Endothelial cell (in vitro differentiated cells): ENCODE data around the gene HSPA1L. TPM values are rescaled to one million over a fixed set of nuclear protein-coding genes. Genes with fewer than 3 reads are reported as not detected.
"Not testable (repeated sequence)": the region's sequence is repeated elsewhere in the genome, so short reads cannot be mapped to it uniquely, and the experiment has no call there.

Source experiments
- DNase-seq: peaks from one replicate; pipeline ENCODE4 v3.0.0; 2021; ENCODE audit warnings: low spot score
- H3K27ac Mint-ChIP-seq: one replicate; pipeline ENCODE4 v1.8.0; 2021; ENCODE audit warnings: mixed read lengths, inconsistent platforms; ENCODE audit not compliant: unreplicated experiment
- H3K27me3 Mint-ChIP-seq: one replicate; pipeline ENCODE4 v1.8.0; 2021; ENCODE audit warnings: mild to moderate bottlenecking, moderate library complexity, mixed read lengths, inconsistent platforms; ENCODE audit not compliant: unreplicated experiment
- H3K36me3 Mint-ChIP-seq: one replicate; pipeline ENCODE4 v1.8.0; 2021; ENCODE audit warnings: mild to moderate bottlenecking, low read depth, mixed read lengths, inconsistent platforms; ENCODE audit not compliant: unreplicated experiment
- H3K4me1 Mint-ChIP-seq: one replicate; pipeline ENCODE4 v1.8.0; 2021; ENCODE audit warnings: mild to moderate bottlenecking, mixed read lengths, inconsistent platforms; ENCODE audit not compliant: unreplicated experiment
- H3K4me3 Mint-ChIP-seq: one replicate; pipeline ENCODE4 v1.8.0; 2021; ENCODE audit warnings: mild to moderate bottlenecking, mixed read lengths, inconsistent platforms; ENCODE audit not compliant: unreplicated experiment
- H3K9me3 Mint-ChIP-seq: one replicate; pipeline ENCODE4 v1.8.0; 2021; ENCODE audit warnings: mixed read lengths, inconsistent platforms; ENCODE audit not compliant: unreplicated experiment
- total RNA-seq: library from RNA; stranded (reverse); fragmentation: NEBNext Ultra II Directional; extraction: Animal tissue kit (Norgen Biotek cat#: 25700); gene quantifications from one replicate; pipeline ENCODE4 v1.2.1, GENCODE V29; 2021; ENCODE audit not compliant: unreplicated experiment
- TF ChIP-seq, protein P1 (sequence below): fragments of 200-600 bp; sonication (generic); IDR thresholded peaks from one replicate; pipeline ENCODE4 v1.5.0; 2021; ENCODE audit warnings: antibody characterized with exemption; ENCODE audit not compliant: unreplicated experiment

The HSPA1L gene
- total RNA-seq, 1 donor from 2014 or later = 0.82 TPM

DNA sequence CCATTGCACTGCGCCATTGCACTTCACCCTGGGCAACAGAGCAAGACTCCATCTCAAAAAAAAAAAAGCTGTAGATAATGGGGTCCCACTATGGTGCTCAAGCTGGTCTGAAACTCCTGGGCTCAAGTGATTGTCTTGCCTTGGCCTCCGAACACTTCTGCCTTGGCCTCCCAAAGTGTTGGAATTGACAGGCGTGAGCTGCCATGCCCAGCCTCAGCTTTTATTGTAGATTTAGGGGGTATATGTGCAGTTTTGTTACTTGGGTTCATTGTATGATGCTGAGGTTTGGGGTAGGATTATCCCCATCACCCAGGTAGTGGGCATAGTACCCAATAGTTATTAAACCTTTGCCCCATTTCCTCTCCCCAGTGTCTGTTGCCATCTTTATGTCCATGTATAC lies 23.9 kb upstream of the HSPA1L start:
- DNase-seq = no peak
- Mint-ChIP-seq H3K4me1 (peaks cover 20% of the 10 kb centered on the region), H3K27ac (no peak overlapping the region), H3K9me3 (no peaks in the 10 kb centered on the region), H3K4me3 (peak overlapping the region; percentile 67), H3K36me3 (peaks cover 14% of the 10 kb centered on the region), H3K27me3 (no peaks in the 10 kb centered on the region)
- TF ChIP-seq, protein P1, sequence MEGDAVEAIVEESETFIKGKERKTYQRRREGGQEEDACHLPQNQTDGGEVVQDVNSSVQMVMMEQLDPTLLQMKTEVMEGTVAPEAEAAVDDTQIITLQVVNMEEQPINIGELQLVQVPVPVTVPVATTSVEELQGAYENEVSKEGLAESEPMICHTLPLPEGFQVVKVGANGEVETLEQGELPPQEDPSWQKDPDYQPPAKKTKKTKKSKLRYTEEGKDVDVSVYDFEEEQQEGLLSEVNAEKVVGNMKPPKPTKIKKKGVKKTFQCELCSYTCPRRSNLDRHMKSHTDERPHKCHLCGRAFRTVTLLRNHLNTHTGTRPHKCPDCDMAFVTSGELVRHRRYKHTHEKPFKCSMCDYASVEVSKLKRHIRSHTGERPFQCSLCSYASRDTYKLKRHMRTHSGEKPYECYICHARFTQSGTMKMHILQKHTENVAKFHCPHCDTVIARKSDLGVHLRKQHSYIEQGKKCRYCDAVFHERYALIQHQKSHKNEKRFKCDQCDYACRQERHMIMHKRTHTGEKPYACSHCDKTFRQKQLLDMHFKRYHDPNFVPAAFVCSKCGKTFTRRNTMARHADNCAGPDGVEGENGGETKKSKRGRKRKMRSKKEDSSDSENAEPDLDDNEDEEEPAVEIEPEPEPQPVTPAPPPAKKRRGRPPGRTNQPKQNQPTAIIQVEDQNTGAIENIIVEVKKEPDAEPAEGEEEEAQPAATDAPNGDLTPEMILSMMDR = no peak

GRCh38 chr6:31838114-31838553 lies 23.1 kb upstream of the HSPA1L start:
- not testable (repeated sequence) for H3K4me3 Mint-ChIP-seq, H3K9me3 Mint-ChIP-seq, DNase-seq, H3K27ac Mint-ChIP-seq, H3K27me3 Mint-ChIP-seq
- peaks cover 20% of the 10 kb centered on the region for H3K4me1 Mint-ChIP-seq
- peaks cover 14% of the 10 kb centered on the region for H3K36me3 Mint-ChIP-seq

DNA sequence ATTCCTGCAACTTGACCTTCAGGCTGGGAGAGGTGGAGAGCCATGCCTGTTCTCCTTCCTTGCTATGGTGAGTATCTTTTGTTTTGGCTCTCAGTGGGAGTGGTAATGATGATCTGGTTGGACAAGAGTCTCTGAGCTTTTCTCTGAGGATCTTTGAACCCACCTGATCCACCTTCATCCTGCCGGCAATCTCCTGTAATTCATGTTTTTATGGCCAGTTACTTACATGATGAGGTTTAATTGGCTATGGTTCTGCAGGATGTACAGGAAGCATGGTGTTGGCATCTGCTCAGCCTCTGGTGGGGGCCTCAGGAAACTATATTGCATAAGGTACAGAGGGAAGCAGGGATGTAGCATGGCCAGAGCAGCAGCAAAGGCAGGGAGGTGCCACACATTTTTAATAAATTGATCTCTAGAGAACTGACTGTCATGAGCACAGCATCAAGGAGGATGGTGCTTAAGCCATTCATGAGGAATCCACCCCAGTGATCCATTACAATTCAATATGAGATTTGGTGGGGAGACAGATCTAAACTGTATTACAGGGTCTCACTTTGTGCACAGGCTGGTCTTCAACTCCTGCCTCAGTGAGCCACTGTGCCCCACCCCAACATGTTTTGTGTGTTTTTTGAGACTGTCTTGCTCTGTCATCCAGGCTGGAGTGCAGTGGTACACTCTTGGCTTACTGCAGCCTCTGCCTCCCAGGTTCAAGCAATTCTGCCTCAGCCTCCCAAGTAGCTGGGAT lies 22.5 kb upstream of the HSPA1L start:
- H3K27me3 Mint-ChIP-seq = no peaks in the 10 kb centered on the region
- peaks cover 20% of the 10 kb centered on the region for H3K4me1 Mint-ChIP-seq
- TF ChIP-seq, protein P1 = no peak
- no peaks in the 10 kb centered on the region for H3K9me3 Mint-ChIP-seq
- no peak for DNase-seq
- peaks cover 14% of the 10 kb centered on the region for H3K36me3 Mint-ChIP-seq
- H3K27ac Mint-ChIP-seq = peak overlapping the region; percentile 74
- H3K4me3 Mint-ChIP-seq = peak overlapping the region; percentile 86

DNA sequence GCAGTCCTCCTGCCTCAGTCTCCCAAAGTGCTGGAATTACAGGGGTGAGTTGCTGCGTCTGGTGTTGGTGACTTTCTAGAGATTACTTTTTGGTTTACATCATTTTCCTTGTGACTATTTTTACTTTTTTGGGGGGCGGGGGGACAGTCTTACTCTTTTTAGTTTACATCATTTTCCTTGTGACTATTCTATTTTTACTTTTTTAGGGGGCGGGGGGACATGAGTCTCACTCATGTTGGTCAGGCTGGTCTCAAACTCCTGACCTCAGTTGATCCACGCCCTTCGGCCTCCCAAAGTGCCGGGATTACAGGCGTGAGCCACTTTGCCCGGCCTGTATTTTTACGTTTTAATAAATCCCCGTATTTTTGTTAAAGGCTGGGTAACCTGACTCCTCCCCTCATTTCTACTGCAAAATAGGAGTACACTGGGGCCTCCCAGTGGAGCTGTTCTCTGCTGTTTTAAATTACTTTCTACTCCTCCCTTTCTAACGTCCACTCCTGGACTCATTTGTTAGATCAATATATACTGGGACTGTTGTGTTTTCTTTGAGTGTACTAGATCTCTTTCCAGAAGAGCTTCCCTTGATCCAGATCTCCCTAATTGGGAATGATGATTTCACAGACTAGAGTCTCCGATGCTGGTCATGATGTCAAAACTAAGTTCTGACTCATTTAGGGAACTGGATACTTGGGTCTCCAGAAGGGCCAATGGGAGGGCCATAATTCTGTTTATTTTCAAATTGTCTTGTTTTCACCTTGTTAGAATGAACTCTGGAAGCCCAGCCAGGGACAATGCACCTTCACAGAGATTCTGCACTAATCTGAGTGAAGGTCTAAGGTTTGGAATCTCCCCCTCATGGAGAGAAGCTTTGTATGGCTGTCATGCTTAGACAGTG lies 21.6 kb upstream of the HSPA1L start:
- H3K4me1 Mint-ChIP-seq = peaks cover 20% of the 10 kb centered on the region
- peak overlapping the region; percentile 73 for H3K27ac Mint-ChIP-seq
- H3K36me3 Mint-ChIP-seq = peaks cover 14% of the 10 kb centered on the region
- H3K9me3 Mint-ChIP-seq = no peaks in the 10 kb centered on the region
- DNase-seq = no peak
- peak overlapping the region; percentile 92 for H3K4me3 Mint-ChIP-seq
- H3K27me3 Mint-ChIP-seq = no peaks in the 10 kb centered on the region
- TF ChIP-seq, protein P1 = no peak

DNA sequence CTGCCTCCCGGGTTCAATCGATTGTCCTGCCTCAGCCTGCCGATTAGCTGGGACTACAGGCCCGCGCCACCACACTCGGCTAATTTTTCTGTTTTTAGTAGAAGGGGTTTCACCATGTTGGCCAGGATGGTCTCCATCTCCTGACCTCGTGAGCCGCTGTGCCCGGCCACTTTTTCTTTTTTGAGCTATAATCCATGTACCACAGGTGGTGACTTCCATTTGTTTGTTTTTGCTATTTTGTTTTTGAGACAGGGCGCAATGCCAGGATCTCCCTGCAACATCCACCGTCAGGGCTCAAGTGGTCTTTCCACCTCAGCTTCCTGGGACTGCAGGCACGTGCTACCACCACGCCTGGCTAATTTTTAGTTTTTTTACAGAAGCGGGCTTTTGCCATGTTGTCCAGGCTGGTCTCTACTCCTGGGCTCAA lies 21.0 kb upstream of the HSPA1L start:
- Mint-ChIP-seq H3K27ac (peak overlapping the region; percentile 80), H3K4me1 (peaks cover 20% of the 10 kb centered on the region), H3K27me3 (no peaks in the 10 kb centered on the region), H3K4me3 (peak overlapping the region; percentile 92), H3K36me3 (peaks cover 14% of the 10 kb centered on the region), H3K9me3 (no peaks in the 10 kb centered on the region)
- DNase-seq = no peak
- TF ChIP-seq, protein P1 = no peak
